ENCODE measurements around the gene LMAN1L. TPM values are rescaled to one million over a fixed set of nuclear protein-coding genes. Genes with fewer than 3 reads are reported as not detected.

LMAN1L gene
- total RNA-seq, 4 donors from 2014 or later: not detected

- peaks cover 0 to 5% of the 10 kb centered on the region in 2 donors for H3K27me3 ChIP-seq
- DNase-seq: no peak
- no peaks in the 10 kb centered on the region for H3K36me3 ChIP-seq
- no peak overlapping the region for H3K4me3 ChIP-seq
- peaks cover 0 to 34% (median 2%) of the 10 kb centered on the region in 4 donors for H3K4me1 ChIP-seq
- no peak overlapping the region for H3K27ac ChIP-seq
- TF ChIP-seq CTCF (IDR thresholded peaks at IDR 0.05): no peak
- TF ChIP-seq POLR2A (IDR thresholded peaks at IDR 0.05): no peak
- H3K9me3 ChIP-seq: no peaks in the 10 kb centered on the region
Observed at GRCh38 chr15:74828835-74829234, 16.2 kb downstream of the LMAN1L start.

GRCh38 chr15:74829486-74829885 lies 16.9 kb downstream of the LMAN1L start:
- no peaks in the 10 kb centered on the region for H3K36me3 ChIP-seq
- TF ChIP-seq POLR2A (IDR thresholded peaks at IDR 0.05) (no peak), CTCF (IDR thresholded peaks at IDR 0.05) (no peak)
- no peak for DNase-seq
- peaks cover 0 to 5% of the 10 kb centered on the region in 2 donors for H3K27me3 ChIP-seq
- H3K4me3 ChIP-seq: no peak overlapping the region
- no peaks in the 10 kb centered on the region for H3K9me3 ChIP-seq
- no peak overlapping the region for H3K27ac ChIP-seq
- H3K4me1 ChIP-seq: peaks cover 0 to 34% (median 2%) of the 10 kb centered on the region in 4 donors

GRCh38 chr15:74829991-74830390 lies 17.4 kb downstream of the LMAN1L start:
- DNase-seq: no peak
- Histone ChIP-seq H3K27ac (no peak overlapping the region), H3K4me3 (no peak overlapping the region), H3K9me3 (no peaks in the 10 kb centered on the region), H3K36me3 (no peaks in the 10 kb centered on the region), H3K4me1 (peaks cover 0 to 34% (median 2%) of the 10 kb centered on the region in 4 donors), H3K27me3 (peaks cover 0 to 5% of the 10 kb centered on the region in 2 donors)
- TF ChIP-seq CTCF (IDR thresholded peaks at IDR 0.05): no peak
- no peak for TF ChIP-seq POLR2A (IDR thresholded peaks at IDR 0.05)

- peaks cover 0 to 5% of the 10 kb centered on the region in 2 donors for H3K27me3 ChIP-seq
- DNase-seq: no peak
- H3K9me3 ChIP-seq: no peaks in the 10 kb centered on the region
- no peaks in the 10 kb centered on the region for H3K36me3 ChIP-seq
- H3K27ac ChIP-seq: no peak overlapping the region
- H3K4me1 ChIP-seq: peaks cover 0 to 34% (median 2%) of the 10 kb centered on the region in 4 donors
- H3K4me3 ChIP-seq: no peak overlapping the region
- TF ChIP-seq CTCF (IDR thresholded peaks at IDR 0.05) (no peak), POLR2A (IDR thresholded peaks at IDR 0.05) (no peak)
Observed at GRCh38 chr15:74830868-74831267, 18.2 kb downstream of the LMAN1L start.

GRCh38 chr15:74831813-74832495 lies 19.3 kb downstream of the LMAN1L start:
- peak in 2 of 3 donors; percentile 81 to 83 for DNase-seq
- TF ChIP-seq CTCF (IDR thresholded peaks at IDR 0.05) (no peak), POLR2A (IDR thresholded peaks at IDR 0.05) (no peak)
- H3K4me1 ChIP-seq: peaks cover 0 to 23% (median 0%) of the 10 kb centered on the region in 4 donors
- peaks cover 0 to 11% (median 0%) of the 10 kb centered on the region in 3 donors for H3K36me3 ChIP-seq
- peak overlapping the region in 3 of 4 donors; percentile 27 to 79 (median 51) for H3K27ac ChIP-seq
- no peak overlapping the region for H3K4me3 ChIP-seq
- no peaks in the 10 kb centered on the region for H3K9me3 ChIP-seq
- peaks cover 0 to under 1% of the 10 kb centered on the region in 2 donors for H3K27me3 ChIP-seq

All from Peyer's patch (tissue), 4 donors.